Astrocyte of the spinal cord (primary cell): ENCODE results near the gene DIP2C.

Experiments used
- DNase-seq: peaks from one replicate; pipeline ENCODE4 v3.0.0; 2011; ENCODE audit warnings: low read depth, low spot score
- H3K4me3 ChIP-seq: 2 replicates; pipeline ENCODE4 v1.5.1; 2011; ENCODE audit warnings: low read depth, mild to moderate bottlenecking, low read length, moderate library complexity
- in situ Hi-C: cut with HindIII; loops from 2 replicates; pipeline ENCODE4 v1.10.0; 2017; ENCODE audit warnings: low sequenced_read_pairs
- TF ChIP-seq, protein P1 (sequence below): IDR thresholded peaks from 2 replicates; pipeline ENCODE4 v1.5.1; 2012; ENCODE audit warnings: low read depth, mild to moderate bottlenecking, low read length, inconsistent platforms

DIP2C gene

DNA sequence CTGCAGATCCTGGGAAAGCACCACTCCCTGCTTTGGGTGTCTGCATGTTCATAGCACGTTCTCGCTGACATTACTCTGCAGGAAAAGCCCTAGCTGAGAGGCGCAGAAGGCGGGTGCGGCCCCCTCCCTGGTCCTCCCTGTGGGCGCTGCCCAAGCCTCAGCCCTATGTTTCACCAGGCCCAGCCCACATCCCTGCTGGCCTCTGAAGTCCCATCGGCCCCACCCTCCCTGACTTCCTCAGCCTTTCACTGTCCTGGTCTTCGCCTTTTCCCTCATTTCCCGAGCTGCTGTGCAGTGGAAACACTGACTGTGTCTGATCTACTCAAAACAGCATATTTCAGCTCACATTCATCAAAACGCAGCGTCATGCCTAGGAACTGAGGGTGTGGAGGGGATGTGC is 36.3 kb upstream of the DIP2C start:
- TF ChIP-seq, protein P1, sequence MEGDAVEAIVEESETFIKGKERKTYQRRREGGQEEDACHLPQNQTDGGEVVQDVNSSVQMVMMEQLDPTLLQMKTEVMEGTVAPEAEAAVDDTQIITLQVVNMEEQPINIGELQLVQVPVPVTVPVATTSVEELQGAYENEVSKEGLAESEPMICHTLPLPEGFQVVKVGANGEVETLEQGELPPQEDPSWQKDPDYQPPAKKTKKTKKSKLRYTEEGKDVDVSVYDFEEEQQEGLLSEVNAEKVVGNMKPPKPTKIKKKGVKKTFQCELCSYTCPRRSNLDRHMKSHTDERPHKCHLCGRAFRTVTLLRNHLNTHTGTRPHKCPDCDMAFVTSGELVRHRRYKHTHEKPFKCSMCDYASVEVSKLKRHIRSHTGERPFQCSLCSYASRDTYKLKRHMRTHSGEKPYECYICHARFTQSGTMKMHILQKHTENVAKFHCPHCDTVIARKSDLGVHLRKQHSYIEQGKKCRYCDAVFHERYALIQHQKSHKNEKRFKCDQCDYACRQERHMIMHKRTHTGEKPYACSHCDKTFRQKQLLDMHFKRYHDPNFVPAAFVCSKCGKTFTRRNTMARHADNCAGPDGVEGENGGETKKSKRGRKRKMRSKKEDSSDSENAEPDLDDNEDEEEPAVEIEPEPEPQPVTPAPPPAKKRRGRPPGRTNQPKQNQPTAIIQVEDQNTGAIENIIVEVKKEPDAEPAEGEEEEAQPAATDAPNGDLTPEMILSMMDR: no peak
- H3K4me3 ChIP-seq: no peak overlapping the region
- no peak for DNase-seq
- in situ Hi-C loops: no loop called here

DNA sequence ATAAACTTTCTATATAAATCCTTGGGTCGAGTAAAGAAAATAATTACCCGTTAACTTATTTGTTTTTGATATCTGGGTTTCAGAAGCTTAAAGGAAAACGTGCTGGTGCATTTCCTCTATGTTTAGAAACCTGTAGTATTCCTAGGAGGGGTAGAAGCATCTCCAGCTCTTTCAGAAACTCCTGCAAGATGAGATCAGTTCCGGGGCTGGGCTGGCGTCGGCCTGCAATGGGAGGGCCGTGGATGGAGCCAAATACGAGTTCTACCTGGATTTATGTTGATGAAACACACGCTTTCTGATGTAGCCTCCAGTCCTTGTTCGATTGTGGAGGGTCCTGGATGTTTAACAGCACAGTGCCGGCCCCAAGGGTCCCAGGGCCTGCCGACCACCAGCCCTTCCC is 35.8 kb upstream of the DIP2C start:
- TF ChIP-seq, protein P1: no peak
- no peak overlapping the region for H3K4me3 ChIP-seq
- DNase-seq: no peak
- in situ Hi-C loops: no loop called here

DNA sequence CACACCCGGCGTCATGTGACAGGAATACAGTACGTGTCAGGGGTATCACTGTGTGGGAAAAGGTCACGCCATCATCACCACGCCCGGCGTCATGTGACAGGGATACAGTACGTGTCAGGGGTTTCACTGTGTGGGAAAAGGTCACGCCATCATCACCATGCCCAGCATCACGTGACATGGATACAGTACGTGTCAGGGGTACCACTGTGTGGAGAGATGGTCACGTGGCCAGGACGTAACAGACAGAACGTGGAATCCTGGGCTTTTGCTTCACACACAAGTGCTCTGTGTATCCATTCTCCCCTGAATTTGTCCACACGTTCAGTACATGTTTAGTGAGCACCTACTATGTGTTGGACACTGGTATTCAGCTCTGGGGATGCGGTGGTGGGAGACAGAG is 34.5 kb upstream of the DIP2C start:
- in situ Hi-C loops: no loop called here
- no peak for DNase-seq
- no peak overlapping the region for H3K4me3 ChIP-seq
- TF ChIP-seq, protein P1: no peak

DNA sequence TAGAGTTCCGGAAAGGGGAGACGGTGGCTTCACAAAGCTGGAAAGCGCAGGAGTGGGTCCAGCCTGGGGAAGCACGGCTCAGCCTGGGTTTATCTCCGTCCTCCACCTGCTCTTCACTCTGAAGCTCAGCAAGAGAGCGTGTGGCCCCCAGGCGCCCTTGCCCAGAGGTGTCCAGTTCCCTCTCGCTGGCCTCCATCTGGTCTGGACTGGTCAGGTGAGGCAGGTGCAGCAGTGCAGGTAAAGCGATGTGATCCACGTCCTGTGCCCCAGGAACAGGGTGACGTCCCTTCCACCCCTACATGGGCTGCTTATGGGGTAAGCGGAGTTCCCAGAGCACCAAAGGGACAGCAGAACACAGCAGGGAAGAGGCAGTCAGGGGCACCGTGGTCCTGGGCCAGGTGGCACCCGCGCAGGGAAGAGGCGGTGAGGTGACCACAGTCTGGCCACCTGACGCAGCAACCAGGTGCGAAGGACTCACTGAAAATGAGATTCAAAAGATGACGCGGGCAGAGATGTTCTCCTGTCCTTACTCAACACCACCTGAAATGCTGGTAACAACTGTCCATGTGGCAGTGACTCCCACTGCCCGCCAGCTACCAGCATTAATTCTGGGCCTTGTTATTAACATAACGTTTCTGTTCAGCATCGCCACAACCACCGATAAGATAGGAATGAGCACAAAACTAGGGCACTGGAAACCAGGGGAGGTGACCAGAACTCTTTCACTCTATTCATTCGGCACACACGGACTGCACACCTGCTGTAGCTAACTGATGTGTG is 33.0 kb upstream of the DIP2C start:
- DNase-seq: no peak
- TF ChIP-seq, protein P1: no peak
- no peak overlapping the region for H3K4me3 ChIP-seq
- in situ Hi-C loops: no loop called here

DNA sequence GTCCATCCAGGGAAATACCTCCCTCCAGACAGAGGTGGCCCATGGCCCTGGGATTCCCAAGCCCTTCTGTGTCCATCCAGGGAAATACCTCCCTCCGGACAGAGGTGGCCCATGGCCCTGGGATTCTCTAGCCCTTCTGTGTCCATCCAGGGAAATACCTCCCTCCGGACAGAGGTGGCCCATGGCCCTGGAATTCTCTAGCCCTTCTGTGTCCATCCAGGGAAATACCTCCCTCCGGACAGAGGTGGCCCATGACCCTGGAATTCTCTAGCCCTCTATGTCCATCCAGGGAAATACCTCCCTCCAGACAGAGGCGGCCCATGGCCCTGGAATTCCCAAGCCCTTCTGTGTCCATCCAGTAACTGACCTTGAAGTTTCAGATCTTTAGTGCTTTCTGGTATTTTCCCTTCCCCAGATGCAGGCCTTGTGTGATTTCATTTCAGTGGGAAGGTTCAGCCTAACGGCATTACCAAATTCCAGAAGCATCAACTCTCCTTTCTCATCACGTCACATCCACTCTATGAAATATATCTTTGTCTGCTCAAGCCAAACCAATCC is 28.8 kb upstream of the DIP2C start:
- in situ Hi-C loops: no loop called here
- no peak overlapping the region for H3K4me3 ChIP-seq
- no peak for DNase-seq
- TF ChIP-seq, protein P1: no peak

DNA sequence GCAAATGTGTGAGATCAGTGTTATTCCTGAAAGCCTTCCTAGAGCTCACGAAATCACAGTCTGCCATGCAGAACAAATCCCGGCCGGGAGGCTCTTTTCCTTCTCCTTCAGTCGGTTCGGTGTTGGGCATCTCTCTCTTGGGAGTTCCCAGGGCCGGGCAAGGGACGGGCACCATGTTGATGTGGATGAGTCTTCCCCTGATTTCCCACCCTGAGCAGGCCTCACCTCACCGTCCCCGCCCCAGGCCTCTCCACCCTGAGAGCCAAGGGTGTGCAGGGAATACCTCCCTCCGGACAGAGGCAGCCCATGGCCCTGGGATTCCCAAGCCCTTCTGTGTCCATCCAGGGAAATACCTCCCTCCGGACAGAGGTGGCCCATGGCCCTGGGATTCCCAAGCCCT is 28.0 kb upstream of the DIP2C start:
- no peak overlapping the region for H3K4me3 ChIP-seq
- TF ChIP-seq, protein P1: no peak
- in situ Hi-C loops: no loop called here
- DNase-seq: no peak
